Measurements from ENCODE around the gene CPEB1. TPM values are rescaled to one million over a fixed set of nuclear protein-coding genes. Genes with fewer than 3 reads are reported as not detected.

CPEB1 gene
- total RNA-seq, 1 donor from 2014 or later = 0.35 TPM

DNA sequence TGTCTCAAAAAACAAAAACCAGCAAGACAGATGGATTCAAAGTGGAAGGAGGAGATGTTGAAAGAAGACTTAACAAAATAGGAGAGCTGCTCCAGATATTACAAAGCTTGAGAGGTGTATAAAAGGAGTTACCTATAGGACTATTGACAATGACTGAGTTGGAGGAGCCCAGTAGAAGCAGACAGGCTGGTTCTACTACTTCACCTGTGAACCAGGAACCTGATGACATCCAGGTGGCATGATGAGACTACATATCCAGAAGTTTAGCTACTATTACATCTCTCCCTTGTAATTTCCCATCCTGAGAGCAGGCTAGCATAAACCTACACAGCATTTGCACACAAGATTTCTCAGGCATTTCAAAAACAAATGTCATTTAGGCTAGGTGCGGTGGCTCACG lies 49.3 kb downstream of the CPEB1 start:
- H3K4me3 ChIP-seq (ENCODE audit: low read depth, low read length) = no peak overlapping the region
- TF ChIP-seq, protein P1, sequence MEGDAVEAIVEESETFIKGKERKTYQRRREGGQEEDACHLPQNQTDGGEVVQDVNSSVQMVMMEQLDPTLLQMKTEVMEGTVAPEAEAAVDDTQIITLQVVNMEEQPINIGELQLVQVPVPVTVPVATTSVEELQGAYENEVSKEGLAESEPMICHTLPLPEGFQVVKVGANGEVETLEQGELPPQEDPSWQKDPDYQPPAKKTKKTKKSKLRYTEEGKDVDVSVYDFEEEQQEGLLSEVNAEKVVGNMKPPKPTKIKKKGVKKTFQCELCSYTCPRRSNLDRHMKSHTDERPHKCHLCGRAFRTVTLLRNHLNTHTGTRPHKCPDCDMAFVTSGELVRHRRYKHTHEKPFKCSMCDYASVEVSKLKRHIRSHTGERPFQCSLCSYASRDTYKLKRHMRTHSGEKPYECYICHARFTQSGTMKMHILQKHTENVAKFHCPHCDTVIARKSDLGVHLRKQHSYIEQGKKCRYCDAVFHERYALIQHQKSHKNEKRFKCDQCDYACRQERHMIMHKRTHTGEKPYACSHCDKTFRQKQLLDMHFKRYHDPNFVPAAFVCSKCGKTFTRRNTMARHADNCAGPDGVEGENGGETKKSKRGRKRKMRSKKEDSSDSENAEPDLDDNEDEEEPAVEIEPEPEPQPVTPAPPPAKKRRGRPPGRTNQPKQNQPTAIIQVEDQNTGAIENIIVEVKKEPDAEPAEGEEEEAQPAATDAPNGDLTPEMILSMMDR (conservative IDR thresholded peaks at IDR 0.05; ENCODE audit: low read depth, low read length) = no peak
- DNase-seq (ENCODE audit: low read depth) = no peak

DNA sequence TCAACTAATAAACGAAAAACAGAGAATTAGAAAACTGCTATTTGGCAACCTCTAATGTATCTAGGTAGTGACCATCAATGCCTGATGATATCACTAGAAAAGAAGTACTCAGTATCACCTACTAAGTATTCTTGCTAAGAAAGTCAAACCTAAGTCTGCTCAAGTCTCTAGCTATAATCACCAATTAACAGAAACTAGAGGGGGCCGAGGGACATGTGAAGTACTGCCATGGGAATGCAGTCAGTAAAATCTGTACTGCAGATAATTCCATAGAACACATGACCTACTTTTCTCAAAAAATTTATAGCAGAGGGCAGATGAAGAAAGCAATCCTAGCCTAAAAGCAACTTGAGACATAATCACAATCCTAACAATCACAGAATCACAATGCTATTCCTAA lies 51.4 kb downstream of the CPEB1 start:
- TF ChIP-seq, protein P1 (conservative IDR thresholded peaks at IDR 0.05; ENCODE audit: low read depth, low read length) = no peak
- H3K4me3 ChIP-seq (ENCODE audit: low read depth, low read length) = no peak overlapping the region
- no peak for DNase-seq (ENCODE audit: low read depth)

DNA sequence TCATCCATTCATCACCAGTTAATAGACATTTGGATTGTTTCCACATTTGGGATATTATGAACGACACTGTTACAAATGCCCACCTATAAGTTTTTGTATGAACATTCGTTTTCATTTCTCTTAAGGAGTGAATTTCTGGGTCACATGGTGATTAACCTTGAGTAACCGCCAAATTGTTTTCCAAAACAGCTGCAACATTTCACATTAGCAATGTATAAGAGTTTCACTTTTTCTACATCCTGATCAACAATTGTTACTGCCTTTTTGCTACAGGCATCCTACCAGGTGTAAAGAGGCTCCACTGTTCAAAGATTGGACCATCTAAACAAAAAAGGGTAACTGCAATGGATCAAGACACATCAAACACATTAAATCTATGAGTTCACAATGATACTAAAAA lies 52.0 kb downstream of the CPEB1 start:
- no peak for DNase-seq (ENCODE audit: low read depth)
- TF ChIP-seq, protein P1 (conservative IDR thresholded peaks at IDR 0.05; ENCODE audit: low read depth, low read length) = no peak
- H3K4me3 ChIP-seq (ENCODE audit: low read depth, low read length) = no peak overlapping the region

DNA sequence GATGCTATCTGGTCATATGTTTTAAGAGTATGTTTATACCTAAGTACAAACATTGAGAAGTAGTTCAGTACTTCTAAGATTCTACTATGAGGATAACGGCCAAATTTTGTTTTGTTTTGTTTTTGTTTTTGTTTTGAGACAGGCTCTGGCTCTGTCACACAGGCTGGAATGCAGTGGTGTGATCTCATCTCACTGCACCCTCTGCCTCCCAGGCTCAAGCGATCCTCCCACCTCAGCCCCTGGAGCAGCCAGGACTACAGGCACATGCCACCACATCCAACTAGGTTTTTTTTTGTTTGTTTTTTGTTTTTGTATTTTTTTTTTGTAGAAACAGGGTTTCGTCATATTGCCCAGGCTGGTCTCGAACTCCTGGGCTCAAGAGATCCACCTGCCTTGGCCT lies 59.4 kb downstream of the CPEB1 start:
- DNase-seq (ENCODE audit: low read depth) = no peak
- TF ChIP-seq, protein P1 (conservative IDR thresholded peaks at IDR 0.05; ENCODE audit: low read depth, low read length) = no peak
- H3K4me3 ChIP-seq (ENCODE audit: low read depth, low read length) = no peak overlapping the region

DNA sequence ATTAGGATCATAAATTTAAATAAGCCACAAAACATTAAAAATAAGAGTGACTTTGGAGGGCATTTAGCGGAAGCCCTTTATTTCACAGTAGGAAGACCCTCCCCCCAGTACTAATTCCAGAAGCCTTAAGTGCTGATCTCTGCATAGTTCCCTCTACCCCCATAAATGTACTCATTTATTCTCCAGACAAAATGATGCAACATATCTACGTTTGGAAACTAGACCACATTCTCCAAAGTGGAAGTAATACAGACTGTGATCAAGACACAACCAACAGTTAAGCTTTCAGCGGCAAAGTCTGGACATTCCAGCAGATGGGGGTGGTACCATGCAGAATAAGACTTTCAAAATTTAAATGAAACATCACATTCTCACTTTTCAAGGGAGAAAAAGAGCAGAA lies 62.1 kb downstream of the CPEB1 start:
- TF ChIP-seq, protein P1 (conservative IDR thresholded peaks at IDR 0.05; ENCODE audit: low read depth, low read length) = peak; percentile 26

DNA sequence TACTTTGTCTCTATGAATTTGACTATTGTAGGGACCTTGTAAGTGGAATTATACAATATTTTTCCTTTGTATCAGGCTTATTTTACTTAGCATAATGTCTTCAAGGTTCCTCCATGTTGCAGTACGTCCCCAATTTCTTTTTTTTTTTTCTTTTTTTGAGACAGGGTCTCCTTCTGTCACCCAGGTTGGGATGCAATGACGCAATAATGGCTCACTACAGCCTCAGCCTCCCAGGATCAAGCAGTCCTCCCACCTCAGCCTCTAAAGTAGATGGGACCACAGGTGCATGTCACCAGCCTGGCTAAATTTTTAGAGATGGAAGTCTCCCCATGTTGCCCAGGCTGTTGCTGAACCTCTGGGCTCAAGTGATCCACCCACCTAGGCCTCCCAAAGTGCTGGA lies 66.5 kb downstream of the CPEB1 start:
- H3K4me3 ChIP-seq (ENCODE audit: low read depth, low read length) = no peak overlapping the region
- DNase-seq (ENCODE audit: low read depth) = no peak
- TF ChIP-seq, protein P1 (conservative IDR thresholded peaks at IDR 0.05; ENCODE audit: low read depth, low read length) = no peak

More for the DNA sequence above, 62.1 kb downstream of the CPEB1 start:
- DNase-seq (ENCODE audit: low read depth) = no peak
- no peak overlapping the region for H3K4me3 ChIP-seq (ENCODE audit: low read depth, low read length)

DNA sequence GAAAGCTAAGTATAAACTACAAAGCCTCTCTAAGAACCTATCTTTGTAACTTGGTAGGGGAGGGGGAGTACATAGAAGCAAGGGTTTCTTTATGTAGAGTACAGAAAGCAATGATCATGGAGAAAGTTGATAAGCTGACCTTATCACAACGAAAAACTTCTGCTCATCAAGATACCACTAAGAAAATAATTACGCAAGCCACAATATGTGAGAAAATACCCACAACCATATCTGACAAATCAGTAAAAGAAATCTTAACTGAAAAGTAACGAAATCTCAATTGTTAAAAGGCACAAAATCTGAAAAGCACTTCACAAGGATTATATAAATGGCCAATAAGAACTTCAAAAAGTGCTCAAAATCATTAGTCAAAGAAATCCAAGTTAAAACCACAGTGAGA lies 71.8 kb downstream of the CPEB1 start:
- H3K4me3 ChIP-seq (ENCODE audit: low read depth, low read length) = no peak overlapping the region
- no peak for DNase-seq (ENCODE audit: low read depth)
- TF ChIP-seq, protein P1 (conservative IDR thresholded peaks at IDR 0.05; ENCODE audit: low read depth, low read length) = no peak

Data from epithelial cell of proximal tubule (primary cell).